H1 (cell line): ENCODE results near the gene CFB. TPM values are rescaled to one million over a fixed set of nuclear protein-coding genes. Genes with fewer than 3 reads are reported as not detected.
A peak's percentile ranks its signal among the peaks of the same experiment; 100 is the strongest.

ENCODE experiments used
- CTCF ChIA-PET: fragments of 300-600 bp; sonication (Branson Sonifier 250); formaldehyde crosslinking; loops from one replicate; lab custom pipeline; 2021; ENCODE audit not compliant: partially characterized antibody; lab: Charles Lee
- POLR2A ChIA-PET: fragments of 300-600 bp; sonication (Branson Sonifier 250); formaldehyde crosslinking; loops from one replicate; lab custom pipeline; 2021; ENCODE audit warnings: inconsistent platforms; ENCODE audit not compliant: partially characterized antibody; lab: Charles Lee
- DNase-seq, 2 experiments: peaks; one replicate each; pipeline versions ENCODE4 v3.0.0 to v3.0.0-alpha.2; 2010 to 2022; ENCODE audit warnings: low spot score in 2 of 2, low read depth in 1 of 2, mixed read lengths in 1 of 2
- FAIRE-seq: peaks from 2 replicates; lab custom pipeline; 2011; peaks lifted over from hg19 to GRCh38; lab: Jason Lieb, UNC
- H2AFZ ChIP-seq: 2 replicates; pipeline ENCODE4 v1.8.1; 2012; ENCODE audit warnings: low read length, inconsistent platforms
- H2AK5ac ChIP-seq: 2 replicates; pipeline ENCODE4 v1.6.1; 2013; ENCODE audit warnings: low read depth, low read length
- H2BK120ac ChIP-seq: replicated peaks from 2 replicates; pipeline ENCODE3; 2013; ENCODE audit warnings: low read depth, low read length, inconsistent platforms
- H2BK12ac ChIP-seq: 2 replicates; pipeline ENCODE4 v1.6.1; 2013; ENCODE audit warnings: low read depth, low read length
- H2BK15ac ChIP-seq: 2 replicates; pipeline ENCODE4 v1.6.1; 2013; ENCODE audit warnings: low read length
- H2BK20ac ChIP-seq: 2 replicates; pipeline ENCODE4 v1.6.1; 2013; ENCODE audit warnings: low read length
- H2BK5ac ChIP-seq: 2 replicates; pipeline ENCODE4 v1.6.1; 2013; ENCODE audit warnings: low read depth, low read length
- H3K14ac ChIP-seq: 2 replicates; pipeline ENCODE4 v1.6.1; 2013; ENCODE audit warnings: inconsistent platforms; ENCODE audit not compliant: insufficient read length
- H3K18ac ChIP-seq: 2 replicates; pipeline ENCODE4 v1.6.1; 2013; ENCODE audit warnings: low read length; ENCODE audit errors: extremely low read depth
- H3K23ac ChIP-seq: 2 replicates; pipeline ENCODE4 v1.6.1; 2013; ENCODE audit warnings: inconsistent platforms; ENCODE audit not compliant: insufficient read length
- H3K23me2 ChIP-seq: 2 replicates; pipeline ENCODE4 v1.6.1; 2013; ENCODE audit warnings: low read depth, low read length
- H3K27ac ChIP-seq: 2 replicates; pipeline ENCODE4 v1.6.1; 2011; ENCODE audit warnings: low read depth, low read length, inconsistent platforms
- H3K27me3 ChIP-seq, 4 experiments: replicated peaks in 1 of 4; 1 replicate in 1 of 4; 2 replicates in 3 of 4; pipeline versions ENCODE4 v1.6.1 to v1.8.1; 2011 to 2013; ENCODE audit warnings: low read length in 3 of 4, mild to moderate bottlenecking in 3 of 4, inconsistent platforms in 2 of 4, mixed read lengths in 2 of 4, moderate library complexity in 1 of 4; ENCODE audit not compliant: control insufficient read depth in 3 of 4, insufficient read depth in 3 of 4; ENCODE audit errors: extremely low read depth in 1 of 4
- H3K36me3 ChIP-seq, 4 experiments: 2 replicates each; pipeline versions ENCODE4 v1.6.1 to v1.8.1; 2011 to 2013; ENCODE audit warnings: mild to moderate bottlenecking in 4 of 4, low read length in 3 of 4, moderate library complexity in 2 of 4, control low read depth in 1 of 4, inconsistent platforms in 1 of 4; ENCODE audit not compliant: insufficient read depth in 4 of 4, control insufficient read depth in 2 of 4
- H3K4ac ChIP-seq: replicated peaks from 2 replicates; pipeline ENCODE3; 2013; ENCODE audit warnings: low read length, low read depth, mixed read lengths, inconsistent platforms; ENCODE audit not compliant: insufficient read length
- H3K4me1 ChIP-seq, 4 experiments: replicated peaks in 1 of 4; 1 replicate in 1 of 4; 2 replicates in 3 of 4; pipeline versions ENCODE4 v1.6.1 to v1.8.1; 2011 to 2013; ENCODE audit warnings: low read length in 3 of 4, inconsistent platforms in 2 of 4, mixed read lengths in 1 of 4; ENCODE audit not compliant: insufficient read depth in 4 of 4, control insufficient read depth in 3 of 4
- H3K4me2 ChIP-seq, 2 experiments: 2 replicates each; pipeline versions ENCODE4 v1.6.1 to v1.8.1; 2011 to 2013; ENCODE audit warnings: low read depth in 2 of 2, low read length in 2 of 2, control low read depth in 1 of 2, inconsistent platforms in 1 of 2, mild to moderate bottlenecking in 1 of 2; ENCODE audit not compliant: insufficient read depth in 1 of 2
- H3K4me3 ChIP-seq, 4 experiments: fragments of 200-600, 300-600 bp in 1 of 4; sonication (generic), shearing (Covaris generic), sonication (Bioruptor Twin) in 1 of 4; 2 replicates each; pipeline versions ENCODE4 v1.5.1 to v1.8.1; 2011 to 2016; ENCODE audit warnings: low read length in 4 of 4, low read depth in 3 of 4, control low read depth in 2 of 4, inconsistent platforms in 2 of 4, mild to moderate bottlenecking in 2 of 4, mixed read lengths in 1 of 4, moderate library complexity in 1 of 4; ENCODE audit not compliant: insufficient read depth in 2 of 4; ENCODE audit errors: extremely low read depth in 1 of 4
- H3K56ac ChIP-seq: replicated peaks from 2 replicates; pipeline ENCODE3; 2013; ENCODE audit warnings: low read depth, mild to moderate bottlenecking, mixed read lengths, low read length, inconsistent platforms; ENCODE audit not compliant: insufficient read length
- H3K79me1 ChIP-seq: 2 replicates; pipeline ENCODE4 v1.6.1; 2013; ENCODE audit warnings: low read depth, low read length, control low read depth
- H3K79me2 ChIP-seq, 2 experiments: 2 replicates each; pipeline versions ENCODE4 v1.6.1 to v1.8.1; 2012 to 2013; ENCODE audit warnings: low read length in 2 of 2, mild to moderate bottlenecking in 2 of 2, inconsistent platforms in 1 of 2; ENCODE audit not compliant: insufficient read depth in 2 of 2, control insufficient read depth in 1 of 2
- H3K9ac ChIP-seq, 4 experiments: replicated peaks in 1 of 4; 1 replicate in 1 of 4; 2 replicates in 3 of 4; pipeline versions ENCODE4 v1.6.1 to v1.8.1; 2011 to 2013; ENCODE audit warnings: low read depth in 3 of 4, low read length in 3 of 4, control low read depth in 2 of 4, mild to moderate bottlenecking in 2 of 4, moderate library complexity in 2 of 4, inconsistent platforms in 1 of 4; ENCODE audit errors: extremely low read depth in 1 of 4
- H3K9me3 ChIP-seq, 2 experiments: 2 replicates each; pipeline versions ENCODE4 v1.6.1 to v1.8.1; 2012 to 2013; ENCODE audit warnings: mild to moderate bottlenecking in 2 of 2, moderate library complexity in 2 of 2, control low read depth in 1 of 2, inconsistent platforms in 1 of 2, low read depth in 1 of 2, low read length in 1 of 2, mixed read lengths in 1 of 2; ENCODE audit not compliant: insufficient read depth in 2 of 2
- H4K20me1 ChIP-seq, 2 experiments: replicated peaks in 1 of 2; 2 replicates each; pipeline versions ENCODE3 to v1.8.1; 2011 to 2013; ENCODE audit warnings: inconsistent platforms in 2 of 2, low read length in 2 of 2, mild to moderate bottlenecking in 1 of 2; ENCODE audit not compliant: insufficient read depth in 2 of 2, control insufficient read depth in 1 of 2
- H4K5ac ChIP-seq: 2 replicates; pipeline ENCODE4 v1.6.1; 2013; ENCODE audit warnings: low read length, low read depth, mixed read lengths, inconsistent platforms; ENCODE audit not compliant: insufficient read length
- H4K8ac ChIP-seq: 2 replicates; pipeline ENCODE4 v1.8.0; 2013; ENCODE audit warnings: mild to moderate bottlenecking, moderate library complexity, low read length, inconsistent platforms; ENCODE audit not compliant: insufficient read depth; ENCODE audit errors: extremely low read depth
- H4K91ac ChIP-seq: replicated peaks from 2 replicates; pipeline ENCODE3; 2013; ENCODE audit warnings: low read length, mixed read lengths, inconsistent platforms; ENCODE audit not compliant: insufficient read length
- HDAC2 ChIP-seq, 2 experiments: fragments of 300-600 bp in 1 of 2; sonication (generic) in 1 of 2; IDR thresholded peaks; 2 replicates each; pipeline ENCODE4 v1.6.1; 2011 to 2012; ENCODE audit warnings: low read depth in 2 of 2, low read length in 2 of 2, mild to moderate bottlenecking in 2 of 2, moderate library complexity in 2 of 2, borderline replicate concordance in 1 of 2, inconsistent platforms in 1 of 2
- WGBS, 2 experiments: shearing (Covaris generic) in 1 of 2; methylation state at CpG; one replicate each; pipeline versions ENCODE4 v1.1.6 to v1.1.7; 2013 to 2015; ENCODE audit warnings: low lambda C conversion rate in 2 of 2, mixed read lengths in 2 of 2, inconsistent platforms in 1 of 2, low coverage in 1 of 2, missing lambda C conversion rate in 1 of 2; ENCODE audit not compliant: insufficient replicate concordance in 2 of 2, insufficient coverage in 1 of 2, insufficient read length in 1 of 2; ENCODE audit errors: extremely low coverage in 1 of 2, missing lambda C conversion rate in 1 of 2; 5-methylcytosine and 5-hydroxymethylcytosine counted together
- polyA plus RNA-seq, 7 experiments: library from polyadenylated mRNA; depleted of rRNA in 3 of 7; stranded (reverse) in 5 of 7; unstranded in 2 of 7; fragments of >200 nt in 5 of 7; fragments of 200-250 nt in 2 of 7; gene quantifications; 1 replicate in 5 of 7; 2 replicates in 1 of 7; 4 replicates in 1 of 7; pipeline versions ENCODE4 v1.2.1 to v1.2.3, GENCODE V29; 2011 to 2013; ENCODE audit warnings: missing spikeins in 2 of 7, mixed read lengths in 2 of 7
- total RNA-seq: library from RNA; stranded (reverse); fragmentation: NEBNext Ultra II Directional; extraction: Animal tissue kit (Norgen Biotek cat#: 25700); gene quantifications from 2 replicates; pipeline ENCODE4 v1.2.1, GENCODE V29; 2021

The CFB gene
- total and polyA plus RNA-seq, 2 of the 8 experiments (the other 6 are each of a cell fraction or from before 2014, with no cell fraction given), result 0.09 TPM; not detected in 1

DNA sequence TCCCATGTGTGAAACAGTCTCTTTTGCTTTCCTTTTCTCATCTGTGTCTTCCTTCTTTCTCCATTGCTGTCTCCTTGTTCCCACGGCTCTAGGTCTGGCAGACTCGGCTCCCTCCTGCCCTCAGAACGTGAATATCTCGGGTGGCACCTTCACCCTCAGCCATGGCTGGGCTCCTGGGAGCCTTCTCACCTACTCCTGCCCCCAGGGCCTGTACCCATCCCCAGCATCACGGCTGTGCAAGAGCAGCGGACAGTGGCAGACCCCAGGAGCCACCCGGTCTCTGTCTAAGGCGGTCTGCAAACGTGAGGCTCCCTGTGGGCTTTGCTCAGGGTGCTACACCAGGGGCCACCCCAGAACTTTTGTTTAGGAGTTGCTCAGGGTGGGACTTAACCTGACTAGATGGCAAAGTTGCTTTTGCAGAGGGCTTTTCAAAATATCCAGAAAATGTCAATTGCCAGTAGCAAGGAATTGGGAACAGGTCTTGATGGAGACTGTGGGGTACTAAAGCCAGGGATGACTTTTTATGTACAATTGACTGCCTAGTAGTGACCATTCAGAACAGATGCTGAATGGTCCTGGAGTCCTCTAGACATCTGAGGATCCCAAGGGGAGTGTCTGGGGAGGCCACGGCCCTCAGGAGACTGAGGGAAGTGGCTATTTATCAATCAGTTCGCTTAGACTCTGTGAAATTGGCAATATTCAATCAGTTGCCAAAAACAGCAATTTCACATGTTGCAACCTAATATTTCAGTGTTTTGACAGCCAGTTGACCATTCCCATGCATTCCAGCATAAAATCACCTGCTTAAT, 17.8 kb upstream of the CFB start:
- Histone ChIP-seq H3K9ac (no peak overlapping the region), H3K36me3 (no peaks in the 10 kb centered on the region), H3K4ac (no peak overlapping the region), H3K23ac (no peak overlapping the region), H3K79me1 (no peaks in the 10 kb centered on the region), H3K4me1 (no peaks in the 10 kb centered on the region), H3K4me2 (no peak overlapping the region), H4K8ac (no peak overlapping the region), H3K18ac (no peak overlapping the region), H4K91ac (peak overlapping the region; percentile 22), H3K27me3 (no peaks in the 10 kb centered on the region), H2BK12ac (no peak overlapping the region), H3K4me3 (no peak overlapping the region), H2BK5ac (no peak overlapping the region), H2AK5ac (no peak overlapping the region), H2BK120ac (no peak overlapping the region), H2BK20ac (no peak overlapping the region), H3K9me3 (0 out of 4 replicates have a peak, but pooled peaks cover 0 to under 1% of the 10 kb centered on the region in 2 experiments), H3K23me2 (no peaks in the 10 kb centered on the region), H4K5ac (no peak overlapping the region), H4K20me1 (no peaks in the 10 kb centered on the region), H2AFZ (peak overlapping the region; percentile 84; the same call in 1 of the 2 replicates), H2BK15ac (no peak overlapping the region), H3K14ac (no peak overlapping the region), H3K79me2 (no peaks in the 10 kb centered on the region), H3K56ac (no peak overlapping the region), H3K27ac (no peak overlapping the region)
- FAIRE-seq (no peak), DNase-seq (no peak)
- POLR2A ChIA-PET, result interaction anchor here (1.4 to 1.7 kb wide), 2 partner anchors 11 to 23 kb away, joined by 4 to 6 read pairs; no protein-coding TSS in a partner anchor
- 86% methylated on average over 11 of the region's 11 CpGs; no CpG with 5 or more reads in 1 of the 2 experiments for WGBS, 2 experiments
- CTCF ChIA-PET, result no interaction called here
- TF ChIP-seq HDAC2 (IDR thresholded peaks at IDR 0.05; ENCODE audit: borderline replicate concordance in 1 of 2, low read depth in 2 of 2, low read length in 2 of 2), result no peak
